Hepatocyte (in vitro differentiated cells): ENCODE results near the gene FSIP1. TPM values are rescaled to one million over a fixed set of nuclear protein-coding genes. Genes with fewer than 3 reads are reported as not detected.
A peak's percentile ranks its signal among the peaks of the same experiment; 100 is the strongest.

Source experiments
- DNase-seq: peaks from one replicate; pipeline ENCODE4 v3.0.0-alpha.2; 2016; ENCODE audit warnings: low spot score
- H2AFZ ChIP-seq: fragments of 200-600 bp; sonication (generic); 2 replicates; pipeline ENCODE4 v1.6.0; 2016; ENCODE audit warnings: antibody characterized with exemption, mild to moderate bottlenecking
- H3K27ac ChIP-seq: fragments of 200-600 bp; sonication (generic); 2 replicates; pipeline ENCODE4 v1.5.1; 2016; ENCODE audit warnings: mild to moderate bottlenecking
- H3K27me3 ChIP-seq: fragments of 200-600 bp; sonication (generic); 2 replicates; pipeline ENCODE4 v1.6.1; 2016
- H3K36me3 ChIP-seq: fragments of 200-600 bp; sonication (generic); replicated peaks from 2 replicates; pipeline ENCODE4 v1.5.1; 2016; ENCODE audit warnings: low read depth; ENCODE audit not compliant: insufficient read depth
- H3K4me1 ChIP-seq: fragments of 200-600 bp; sonication (generic); 2 replicates; pipeline ENCODE4 v1.5.1; 2016; ENCODE audit warnings: mild to moderate bottlenecking, moderate library complexity; ENCODE audit not compliant: insufficient read depth
- H3K4me2 ChIP-seq: fragments of 200-600 bp; sonication (generic); 2 replicates; pipeline ENCODE4 v1.6.0; 2016
- H3K4me3 ChIP-seq: fragments of 200-600 bp; sonication (generic); 2 replicates; pipeline ENCODE4 v1.5.1; 2016; ENCODE audit warnings: mild to moderate bottlenecking
- H3K79me2 ChIP-seq: fragments of 200-600 bp; sonication (generic); 2 replicates; pipeline ENCODE4 v1.6.0; 2017; ENCODE audit warnings: mild to moderate bottlenecking
- H3K9me2 ChIP-seq: fragments of 200-600 bp; sonication (generic); replicated peaks from 2 replicates; pipeline ENCODE4 v1.6.0; 2017; ENCODE audit warnings: mild to moderate bottlenecking; ENCODE audit not compliant: insufficient read depth
- H3K9me3 ChIP-seq: fragments of 200-600 bp; sonication (generic); 2 replicates; pipeline ENCODE4 v1.5.1; 2016; ENCODE audit warnings: low read depth, mild to moderate bottlenecking
- H4K20me1 ChIP-seq: fragments of 200-600 bp; sonication (generic); 2 replicates; pipeline ENCODE4 v1.6.0; 2016; ENCODE audit warnings: mild to moderate bottlenecking; ENCODE audit not compliant: insufficient read depth, poor library complexity, severe bottlenecking
- EZH2 ChIP-seq: fragments of 200-600 bp; sonication (generic); IDR thresholded peaks from 2 replicates; pipeline ENCODE4 v1.6.1; 2016; ENCODE audit warnings: antibody characterized with exemption, mild to moderate bottlenecking, borderline replicate concordance
- EZH2phosphoT487 ChIP-seq: fragments of 200-600 bp; sonication (generic); IDR thresholded peaks from one replicate; pipeline ENCODE4 v1.6.1; 2018; ENCODE audit warnings: antibody characterized with exemption, mild to moderate bottlenecking, low read depth, moderate library complexity; ENCODE audit not compliant: unreplicated experiment, severe bottlenecking
- WGBS: methylation state at CpG from one replicate; pipeline ENCODE4 v1.1.6; 2016; ENCODE audit warnings: low lambda C conversion rate; ENCODE audit errors: missing lambda C conversion rate; 5-methylcytosine and 5-hydroxymethylcytosine counted together
- polyA plus RNA-seq: library from polyadenylated mRNA; unstranded; fragments of >200 nt; fragmentation: Nextera tagmentation; extraction: Ambion mirVana; gene quantifications from 2 replicates; pipeline ENCODE4 v1.2.1, GENCODE V29; 2016
- total RNA-seq: library from RNA; depleted of rRNA; stranded (reverse); fragments of >200 nt; gene quantifications from 2 replicates; pipeline ENCODE4 v1.2.3, GENCODE V29; 2014
- TF ChIP-seq, protein P1 (sequence below): fragments of 200-600 bp; sonication (generic); IDR thresholded peaks from 2 replicates; pipeline ENCODE4 v1.5.1; 2016; ENCODE audit warnings: antibody characterized with exemption, mild to moderate bottlenecking; ENCODE audit not compliant: poor library complexity

FSIP1 gene
- total and polyA plus RNA-seq, 2 experiments from 2014 or later: 0.60 to 0.79 TPM

DNA sequence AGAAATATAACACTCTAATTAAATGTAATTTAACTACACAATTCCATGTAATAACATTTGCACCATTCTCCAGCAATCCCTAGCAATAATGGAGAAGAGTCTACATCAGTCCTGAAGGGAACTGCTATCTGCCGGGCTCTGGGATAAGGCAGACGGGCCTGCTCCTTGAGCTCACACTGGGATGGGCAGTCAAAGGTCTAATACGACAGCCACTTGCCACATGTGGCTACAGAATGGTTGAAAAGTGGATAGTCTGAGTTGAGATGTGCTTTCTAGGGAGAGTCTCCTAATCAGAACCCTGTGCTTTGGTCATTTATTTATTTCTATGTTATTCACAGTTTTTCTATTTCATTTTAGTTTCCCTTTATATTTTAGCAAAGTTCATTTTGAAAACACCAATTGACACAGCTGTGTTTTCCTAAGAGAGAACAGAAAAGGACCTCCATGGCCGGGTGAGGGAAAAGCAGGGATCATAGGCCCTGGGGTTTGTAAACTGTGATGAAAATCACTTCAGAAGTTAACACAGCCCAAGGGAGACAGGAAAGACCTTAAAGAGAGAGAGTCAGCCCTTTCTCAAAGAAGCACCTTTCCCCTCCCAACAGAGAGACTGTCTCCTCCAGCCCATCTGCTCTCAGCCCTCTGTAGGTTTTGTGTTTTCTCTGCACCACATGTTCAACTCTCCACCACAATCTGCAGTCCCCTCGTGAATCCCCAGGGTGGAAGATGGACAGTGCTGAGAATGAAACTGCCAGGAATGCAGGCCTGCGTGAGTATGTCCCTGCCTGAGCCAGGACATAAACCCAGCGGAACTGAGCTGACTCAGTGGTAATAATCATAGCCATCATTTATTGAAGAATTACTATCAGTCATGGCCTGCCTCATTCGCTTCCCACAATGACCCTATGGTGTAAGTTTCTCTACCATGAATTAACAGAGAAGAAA, 11.6 kb downstream of the FSIP1 start:
- Histone ChIP-seq H3K4me1 (no peaks in the 10 kb centered on the region), H3K79me2 (no peaks in the 10 kb centered on the region), H3K27ac (peak overlapping the region; percentile 50), H3K9me3 (no peaks in the 10 kb centered on the region), H2AFZ (peak overlapping the region; percentile 44), H3K36me3 (no peaks in the 10 kb centered on the region), H3K27me3 (no peaks in the 10 kb centered on the region), H4K20me1 (no peaks in the 10 kb centered on the region), H3K9me2 (no peaks in the 10 kb centered on the region), H3K4me3 (no peak overlapping the region), H3K4me2 (peak overlapping the region; percentile 57)
- DNase-seq: no peak
- TF ChIP-seq, protein P1, sequence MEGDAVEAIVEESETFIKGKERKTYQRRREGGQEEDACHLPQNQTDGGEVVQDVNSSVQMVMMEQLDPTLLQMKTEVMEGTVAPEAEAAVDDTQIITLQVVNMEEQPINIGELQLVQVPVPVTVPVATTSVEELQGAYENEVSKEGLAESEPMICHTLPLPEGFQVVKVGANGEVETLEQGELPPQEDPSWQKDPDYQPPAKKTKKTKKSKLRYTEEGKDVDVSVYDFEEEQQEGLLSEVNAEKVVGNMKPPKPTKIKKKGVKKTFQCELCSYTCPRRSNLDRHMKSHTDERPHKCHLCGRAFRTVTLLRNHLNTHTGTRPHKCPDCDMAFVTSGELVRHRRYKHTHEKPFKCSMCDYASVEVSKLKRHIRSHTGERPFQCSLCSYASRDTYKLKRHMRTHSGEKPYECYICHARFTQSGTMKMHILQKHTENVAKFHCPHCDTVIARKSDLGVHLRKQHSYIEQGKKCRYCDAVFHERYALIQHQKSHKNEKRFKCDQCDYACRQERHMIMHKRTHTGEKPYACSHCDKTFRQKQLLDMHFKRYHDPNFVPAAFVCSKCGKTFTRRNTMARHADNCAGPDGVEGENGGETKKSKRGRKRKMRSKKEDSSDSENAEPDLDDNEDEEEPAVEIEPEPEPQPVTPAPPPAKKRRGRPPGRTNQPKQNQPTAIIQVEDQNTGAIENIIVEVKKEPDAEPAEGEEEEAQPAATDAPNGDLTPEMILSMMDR: no peak
- TF ChIP-seq EZH2phosphoT487 (no peak), EZH2 (no peak)
- WGBS: 74% methylated on average over 8 of the region's 8 CpGs

DNA sequence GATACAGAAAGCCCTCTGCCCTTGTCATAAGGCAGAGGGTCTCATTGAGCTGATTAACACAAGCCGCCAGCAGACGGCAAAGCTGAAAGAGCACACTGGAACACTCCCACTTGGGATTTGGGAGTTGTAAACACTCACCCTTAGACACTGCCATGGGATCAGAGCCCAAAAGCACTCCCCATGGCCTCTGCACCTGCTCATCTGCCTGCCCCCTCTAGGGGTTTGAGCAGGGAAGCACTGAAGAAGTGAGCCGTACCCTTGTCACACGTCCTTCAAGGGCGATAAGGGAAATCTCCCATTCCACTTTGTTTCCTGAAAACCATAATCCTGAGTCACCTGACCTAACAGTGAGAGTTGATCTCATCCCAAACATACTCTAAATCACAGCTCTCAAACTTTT, 14.7 kb downstream of the FSIP1 start:
- H3K4me1 ChIP-seq: no peaks in the 10 kb centered on the region
- H3K9me3 ChIP-seq: no peaks in the 10 kb centered on the region
- H2AFZ ChIP-seq: no peak overlapping the region
- TF ChIP-seq, protein P1: no peak
- TF ChIP-seq EZH2phosphoT487 (no peak), EZH2 (no peak)
- H4K20me1 ChIP-seq: no peaks in the 10 kb centered on the region
- no peaks in the 10 kb centered on the region for H3K27me3 ChIP-seq
- H3K79me2 ChIP-seq: no peaks in the 10 kb centered on the region
- no peak overlapping the region for H3K27ac ChIP-seq
- H3K9me2 ChIP-seq: no peaks in the 10 kb centered on the region
- WGBS: 93% methylated on average over 5 of the region's 5 CpGs
- no peak overlapping the region for H3K4me2 ChIP-seq
- DNase-seq: no peak
- no peak overlapping the region for H3K4me3 ChIP-seq
- H3K36me3 ChIP-seq: no peaks in the 10 kb centered on the region

DNA sequence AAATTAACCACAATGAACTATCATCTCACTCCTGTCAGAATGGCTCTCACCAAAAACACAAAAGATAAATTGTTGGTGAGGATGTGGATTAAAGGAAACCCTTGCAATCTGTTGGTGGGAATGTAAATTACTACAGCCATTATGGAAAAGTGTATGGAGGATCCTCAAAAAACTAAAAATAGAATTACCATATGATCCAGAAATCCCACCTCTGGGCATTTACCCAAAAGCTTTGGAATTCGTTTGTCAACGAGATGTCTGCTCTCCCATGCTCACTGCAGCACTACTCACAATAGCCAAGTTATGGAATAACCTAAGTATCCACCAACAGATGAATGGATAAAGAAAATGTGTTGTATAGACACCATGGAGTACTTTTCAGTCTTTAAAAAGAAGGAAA, 21.6 kb downstream of the FSIP1 start:
- Histone ChIP-seq H3K27ac (no peak overlapping the region), H3K79me2 (no peaks in the 10 kb centered on the region), H4K20me1 (no peaks in the 10 kb centered on the region), H3K9me2 (no peaks in the 10 kb centered on the region), H3K4me2 (no peak overlapping the region), H3K4me3 (no peak overlapping the region), H3K9me3 (no peaks in the 10 kb centered on the region), H3K27me3 (no peaks in the 10 kb centered on the region), H3K4me1 (no peaks in the 10 kb centered on the region), H2AFZ (no peak overlapping the region), H3K36me3 (no peaks in the 10 kb centered on the region)
- no peak for DNase-seq
- TF ChIP-seq EZH2: no peak
- TF ChIP-seq, protein P1: no peak
- no peak for TF ChIP-seq EZH2phosphoT487
- whole genome bisulfite sequencing: 80% methylated on average over 2 of the region's 2 CpGs
